ENCODE data around the gene RNU6-9.

Gene RNU6-9

DNA sequence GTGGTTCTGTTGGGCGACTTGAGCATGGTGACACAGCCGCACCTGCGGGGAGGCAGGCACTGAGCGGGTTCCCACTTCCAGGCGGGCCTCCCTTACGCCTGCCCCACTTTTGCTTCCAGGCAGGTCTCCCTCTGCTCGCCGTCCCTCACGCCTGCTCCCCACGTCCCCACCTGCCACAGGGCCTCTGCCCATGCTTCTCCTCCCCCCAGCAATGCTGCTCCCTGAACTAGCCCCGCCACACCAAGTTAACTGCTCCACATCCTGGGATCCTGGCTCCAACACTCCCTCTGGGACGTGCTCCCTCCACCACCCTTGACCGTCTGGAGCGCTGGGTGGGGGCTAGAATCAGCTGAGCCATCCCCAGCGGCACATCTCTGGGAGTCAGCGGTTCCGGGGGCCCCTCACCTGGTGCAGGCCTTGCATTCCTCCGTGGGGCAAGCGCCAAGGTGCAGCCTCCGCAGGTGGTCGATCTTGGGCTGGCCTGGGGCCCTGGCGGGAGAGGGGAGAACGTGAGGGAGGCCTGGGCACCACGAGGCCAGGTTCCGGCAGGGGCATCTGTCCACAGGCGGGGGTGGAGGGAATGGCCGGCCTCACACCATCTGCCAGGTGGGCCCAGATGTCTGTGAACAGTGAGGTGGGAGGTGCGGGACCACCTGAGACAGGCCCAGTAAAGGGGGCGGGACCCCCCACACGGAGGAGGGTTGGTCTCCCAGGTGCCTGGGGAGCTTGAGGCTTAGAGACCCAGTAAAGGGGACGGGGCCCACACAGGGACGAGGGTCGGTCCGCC, 24.6 kb upstream of the RNU6-9 start:
- TF ChIP-seq CTCF (IDR thresholded peaks at IDR 0.05; ENCODE audit: borderline replicate concordance, control extremely low read depth, extremely low read depth, insufficient read depth, missing control alignments) = no peak
- no peak for DNase-seq (ENCODE audit: low spot score)
- in situ Hi-C loops (cut with MboI; ENCODE audit: low sequenced_read_pairs, unreplicated experiment) = loop anchor here (10.0 kb wide), 1 partner anchor 46 kb away; the partner anchor contains the start of genes KISS1R and R3HDM4

GRCh38 chr19:869245-870177, 23.8 kb upstream of the RNU6-9 start:
- in situ Hi-C loops (cut with MboI; ENCODE audit: low sequenced_read_pairs, unreplicated experiment) = loop anchor here (10.0 kb wide), 1 partner anchor 45 kb away; the partner anchor contains the start of genes KISS1R and R3HDM4
- TF ChIP-seq CTCF (IDR thresholded peaks at IDR 0.05; ENCODE audit: borderline replicate concordance, control extremely low read depth, extremely low read depth, insufficient read depth, missing control alignments) = no peak
- no peak for DNase-seq (ENCODE audit: low spot score)

DNA sequence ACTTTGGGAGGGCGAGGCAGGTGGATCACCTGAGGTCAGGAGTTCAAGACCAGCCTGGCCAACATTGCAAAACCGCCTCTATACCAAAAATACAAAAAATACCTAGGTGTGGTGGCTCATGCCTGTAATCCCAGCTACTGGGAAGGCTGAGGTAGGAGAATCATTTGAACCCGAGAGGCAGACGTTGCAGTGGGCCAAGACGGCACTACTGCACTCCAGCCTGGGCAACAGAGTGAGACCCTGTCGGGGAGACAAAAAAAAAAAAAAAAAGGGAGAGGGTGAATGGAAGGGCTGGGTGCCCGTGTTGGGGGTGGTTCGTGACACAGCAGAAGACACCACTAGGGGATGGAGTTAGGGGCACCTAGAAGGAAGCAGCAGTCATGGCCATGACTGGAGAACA, 23.0 kb upstream of the RNU6-9 start:
- TF ChIP-seq CTCF (IDR thresholded peaks at IDR 0.05; ENCODE audit: borderline replicate concordance, control extremely low read depth, extremely low read depth, insufficient read depth, missing control alignments) = no peak
- no peak for DNase-seq (ENCODE audit: low spot score)
- in situ Hi-C loops (cut with MboI; ENCODE audit: low sequenced_read_pairs, unreplicated experiment) = no loop called here

- no peak for DNase-seq (ENCODE audit: low spot score)
- in situ Hi-C loops (cut with MboI; ENCODE audit: low sequenced_read_pairs, unreplicated experiment) = no loop called here
- no peak for TF ChIP-seq CTCF (IDR thresholded peaks at IDR 0.05; ENCODE audit: borderline replicate concordance, control extremely low read depth, extremely low read depth, insufficient read depth, missing control alignments)
Measured at GRCh38 chr19:870963-871401, 22.3 kb upstream of the RNU6-9 start.

- TF ChIP-seq CTCF (IDR thresholded peaks at IDR 0.05; ENCODE audit: borderline replicate concordance, control extremely low read depth, extremely low read depth, insufficient read depth, missing control alignments) = no peak
- DNase-seq (ENCODE audit: low spot score) = no peak
- in situ Hi-C loops (cut with MboI; ENCODE audit: low sequenced_read_pairs, unreplicated experiment) = no loop called here
Measured at GRCh38 chr19:871446-872265, 21.6 kb upstream of the RNU6-9 start.

Data from GM13976 (cell line).